Central memory CD8-positive, alpha-beta T cell (primary cell): ENCODE measurements around the gene OR5B17.

ENCODE experiments used
- ATAC-seq: fragments of 150-1000 bp; cut with Tn5 transposase; replicated peaks from 2 replicates; pipeline ENCODE4 v1.10.0; 2022; ENCODE audit warnings: mild to moderate bottlenecking, moderate FRiP score, moderate number of reproducible peaks; ENCODE audit not compliant: poor library complexity, severe bottlenecking; ENCODE audit errors: extremely low read depth
- DNase-seq, 2 donors: peaks; one replicate each; pipeline ENCODE4 v3.0.0; 2021; ENCODE audit warnings: low spot score in 2 of 2
- H3K27ac Mint-ChIP-seq: one replicate; pipeline ENCODE4 v1.8.0; 2022; ENCODE audit warnings: low read depth, mild to moderate bottlenecking, moderate library complexity, mixed read lengths
- H3K27me3 Mint-ChIP-seq: one replicate; pipeline ENCODE4 v1.8.0; 2022; ENCODE audit warnings: mixed read lengths
- H3K36me3 Mint-ChIP-seq: one replicate; pipeline ENCODE4 v1.8.0; 2022; ENCODE audit warnings: mild to moderate bottlenecking, moderate library complexity, mixed read lengths; ENCODE audit not compliant: insufficient read depth
- H3K4me1 Mint-ChIP-seq: one replicate; pipeline ENCODE4 v1.8.0; 2022; ENCODE audit warnings: mixed read lengths
- H3K4me3 Mint-ChIP-seq: one replicate; pipeline ENCODE4 v1.8.0; 2022; ENCODE audit warnings: mild to moderate bottlenecking, moderate library complexity, mixed read lengths
- H3K9me3 Mint-ChIP-seq: one replicate; pipeline ENCODE4 v1.8.0; 2022; ENCODE audit warnings: mixed read lengths

The OR5B17 gene

DNA sequence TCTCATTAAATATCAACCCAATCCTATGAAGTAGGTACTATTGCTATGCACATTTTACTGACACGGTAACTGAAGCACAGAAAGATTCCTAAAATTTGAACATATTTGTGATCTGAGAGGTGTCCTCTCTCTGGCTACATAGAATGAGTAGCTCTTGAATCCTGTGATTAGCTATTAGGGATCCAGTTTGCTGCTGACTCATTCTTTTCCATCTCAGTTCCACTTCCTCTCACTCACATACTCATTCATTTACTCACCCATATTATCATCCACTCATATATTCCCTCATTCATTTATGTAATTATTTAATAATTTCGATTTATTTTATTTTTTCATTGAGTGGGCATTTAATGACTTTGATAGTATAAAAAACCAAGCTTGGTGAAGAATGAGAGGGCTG is 42.7 kb downstream of the OR5B17 start:
- Mint-ChIP-seq H3K4me1 (no peaks in the 10 kb centered on the region), H3K9me3 (no peaks in the 10 kb centered on the region), H3K36me3 (no peaks in the 10 kb centered on the region), H3K27ac (no peak overlapping the region), H3K27me3 (peaks cover 39% of the 10 kb centered on the region), H3K4me3 (no peak overlapping the region)
- DNase-seq (no peak), ATAC-seq (no peak)
